ENCODE measurements around the gene CCDC12.
A peak's percentile ranks its signal among the peaks of the same experiment; 100 is the strongest.
"Not testable (repeated sequence)": the region's sequence is repeated elsewhere in the genome, so short reads cannot be mapped to it uniquely, and the experiment has no call there.

The CCDC12 gene

GRCh38 chr3:46912986-46913385 lies 63.6 kb downstream of the CCDC12 start:
- no peak overlapping the region for H3K27ac ChIP-seq (replicated peaks)

GRCh38 chr3:46910914-46911313 lies 65.6 kb downstream of the CCDC12 start:
- H3K4me3 ChIP-seq (replicated peaks; ENCODE audit: insufficient read depth, low read length): not testable (repeated sequence)

More at GRCh38 chr3:46912986-46913385, 63.6 kb downstream of the CCDC12 start:
- TF ChIP-seq GABPA (IDR thresholded peaks at IDR 0.05; ENCODE audit: low read depth) (no peak), POLR2AphosphoS5 (IDR thresholded peaks at IDR 0.05; ENCODE audit: low read depth) (no peak), REST (IDR thresholded peaks at IDR 0.05; ENCODE audit: insufficient replicate concordance, low read depth) (no peak)
- H3K27me3 ChIP-seq (ENCODE audit: insufficient read depth, poor library complexity, severe bottlenecking): no peaks in the 10 kb centered on the region
- H3K4me3 ChIP-seq (replicated peaks; ENCODE audit: insufficient read depth, low read length): no peak overlapping the region
- DNase-seq (ENCODE audit: low read depth in 1 of 2, low spot score in 1 of 2): no peak

GRCh38 chr3:46910166-46910760 lies 66.3 kb downstream of the CCDC12 start:
- TF ChIP-seq GABPA (IDR thresholded peaks at IDR 0.05; ENCODE audit: low read depth) (no peak), CTCF (IDR thresholded peaks at IDR 0.05; ENCODE audit: insufficient read depth, low read length) (no peak), SPI1 (IDR thresholded peaks at IDR 0.05; ENCODE audit: borderline replicate concordance, low read depth) (no peak), POLR2AphosphoS5 (IDR thresholded peaks at IDR 0.05; ENCODE audit: low read depth) (no peak), REST (IDR thresholded peaks at IDR 0.05; ENCODE audit: insufficient replicate concordance, low read depth) (no peak)
- Histone ChIP-seq H3K4me3 (replicated peaks; ENCODE audit: insufficient read depth, low read length) (no peak overlapping the region), H3K27ac (replicated peaks) (no peak overlapping the region), H3K27me3 (ENCODE audit: insufficient read depth, poor library complexity, severe bottlenecking) (no peaks in the 10 kb centered on the region)
- DNase-seq (ENCODE audit: low read depth in 1 of 2, low spot score in 1 of 2): no peak

More at GRCh38 chr3:46910914-46911313, 65.6 kb downstream of the CCDC12 start:
- not testable (repeated sequence) for DNase-seq (ENCODE audit: low read depth in 1 of 2, low spot score in 1 of 2); H3K27me3 ChIP-seq (ENCODE audit: insufficient read depth, poor library complexity, severe bottlenecking); H3K27ac ChIP-seq (replicated peaks)

GRCh38 chr3:46909535-46910161 lies 66.9 kb downstream of the CCDC12 start:
- Histone ChIP-seq H3K4me3 (replicated peaks; ENCODE audit: insufficient read depth, low read length) (no peak overlapping the region), H3K27me3 (ENCODE audit: insufficient read depth, poor library complexity, severe bottlenecking) (no peaks in the 10 kb centered on the region), H3K27ac (replicated peaks) (no peak overlapping the region)
- DNase-seq (ENCODE audit: low read depth in 1 of 2, low spot score in 1 of 2): peak; percentile 54 to 85
- TF ChIP-seq POLR2AphosphoS5 (IDR thresholded peaks at IDR 0.05; ENCODE audit: low read depth) (no peak; the same call in 1 of the 2 replicates), CTCF (IDR thresholded peaks at IDR 0.05; ENCODE audit: insufficient read depth, low read length) (peak; percentile 80)

Measured in HL-60 (cell line).